ENCODE results near the gene EIF4EBP2. TPM values are rescaled to one million over a fixed set of nuclear protein-coding genes. Genes with fewer than 3 reads are reported as not detected.

Gene EIF4EBP2
- total RNA-seq, 1 experiment from 2014 or later: 93.2 TPM

GRCh38 chr10:70368774-70369482 lies 35.0 kb upstream of the EIF4EBP2 start:
- Mint-ChIP-seq H3K27ac (peak overlapping the region in 2 of 3 experiments; percentile 61 to 91; a peak in 5 of 7 replicates), H3K27me3 (ENCODE audit: low read depth) (no peaks in the 10 kb centered on the region), H3K4me1 (peaks cover 27 to 35% of the 10 kb centered on the region in 2 experiments), H3K4me3 (no peak overlapping the region; a peak in 1 of 5 replicates), H3K9me3 (no peaks in the 10 kb centered on the region), H3K36me3 (ENCODE audit: insufficient read depth in 1 of 3, low read depth in 3 of 3) (peaks cover 6 to 10% (median 6%) of the 10 kb centered on the region in 3 experiments; a peak in 5 of 7 replicates)
- H2BK5ac ChIP-seq (ENCODE audit: insufficient read length, low read length): no peak overlapping the region
- no peaks in the 10 kb centered on the region for H4K20me1 ChIP-seq (ENCODE audit: control insufficient read depth, insufficient read depth, insufficient read length)
- no peak overlapping the region for H2AFZ ChIP-seq (ENCODE audit: low read length)
- H2BK15ac ChIP-seq (ENCODE audit: low read depth, low read length): no peak overlapping the region
- no peak overlapping the region for H3K27ac ChIP-seq (ENCODE audit: insufficient read length, low read depth, low read length)
- no peak overlapping the region for H3K18ac ChIP-seq (ENCODE audit: insufficient read length, low read depth, low read length)
- no peak overlapping the region for H3K9ac ChIP-seq (ENCODE audit: extremely low read depth, insufficient read length, low read length)
- no peak overlapping the region for H3K4me2 ChIP-seq (ENCODE audit: insufficient read depth, insufficient read length, low read length)
- no peak overlapping the region for H3K56ac ChIP-seq (ENCODE audit: insufficient read length, low read depth, low read length)
- H3K27me3 ChIP-seq (ENCODE audit: insufficient read depth, low read length): no peaks in the 10 kb centered on the region
- H3K9me3 ChIP-seq (ENCODE audit: control insufficient read depth, low read depth, low read length): no peaks in the 10 kb centered on the region
- no peak overlapping the region for H4K5ac ChIP-seq (ENCODE audit: insufficient read length, low read depth, low read length)
- no peak for TF ChIP-seq CTCF (conservative IDR thresholded peaks at IDR 0.05)
- no peak overlapping the region for H3K14ac ChIP-seq (ENCODE audit: insufficient read depth, low read length)
- H3K79me1 ChIP-seq (ENCODE audit: insufficient read depth, low read depth, low read length, poor library complexity, severe bottlenecking): no peaks in the 10 kb centered on the region
- H3K79me2 ChIP-seq (ENCODE audit: insufficient read depth, low read length): no peaks in the 10 kb centered on the region
- no peak overlapping the region for H4K8ac ChIP-seq (replicated peaks; ENCODE audit: insufficient read length, low read depth, low read length)
- WGBS (ENCODE audit: extremely low coverage, insufficient read length, low lambda C conversion rate): no CpG with 5 or more reads among the region's 10 CpGs
- no peak overlapping the region for H3K23ac ChIP-seq (ENCODE audit: insufficient read length, low read depth, low read length)
- no peak overlapping the region for H2BK20ac ChIP-seq (ENCODE audit: low read depth, low read length, poor library complexity, severe bottlenecking)
- no peak overlapping the region for H2AK5ac ChIP-seq (ENCODE audit: insufficient read length, low read length)
- no peak overlapping the region for H3K4ac ChIP-seq (ENCODE audit: low read depth, low read length)
- DNase-seq: peak; percentile 56
- H4K91ac ChIP-seq (ENCODE audit: insufficient read length, low read depth, low read length): no peak overlapping the region
- no peak overlapping the region for H3T11ph ChIP-seq (ENCODE audit: low read length)
- H3K4me1 ChIP-seq (ENCODE audit: insufficient read depth, low read length): no peaks in the 10 kb centered on the region
- no peaks in the 10 kb centered on the region for H3K23me2 ChIP-seq (ENCODE audit: insufficient read length, low read depth, low read length, poor library complexity, severe bottlenecking)
- H2BK120ac ChIP-seq (ENCODE audit: low read depth, low read length, poor library complexity, severe bottlenecking): no peak overlapping the region
- H2BK12ac ChIP-seq (ENCODE audit: insufficient read length, low read depth, low read length): no peak overlapping the region

Data from H9 (cell line).